ENCODE data around the gene ALG8.

The ALG8 gene

GRCh38 chr11:78168539-78169477 is 29.4 kb upstream of the ALG8 start:
- no peak for TF ChIP-seq CTCF (IDR thresholded peaks at IDR 0.05; ENCODE audit: low read depth, low read length, missing control alignments)
- DNase-seq (ENCODE audit: extremely low read depth, low read depth) = no peak
- H3K4me3 ChIP-seq (replicated peaks; ENCODE audit: low read depth, low read length) = no peak overlapping the region

GRCh38 chr11:78166855-78167469 is 27.5 kb upstream of the ALG8 start:
- TF ChIP-seq CTCF (IDR thresholded peaks at IDR 0.05; ENCODE audit: low read depth, low read length, missing control alignments) = no peak
- H3K4me3 ChIP-seq (replicated peaks; ENCODE audit: low read depth, low read length) = no peak overlapping the region
- no peak for DNase-seq (ENCODE audit: extremely low read depth, low read depth)

DNA sequence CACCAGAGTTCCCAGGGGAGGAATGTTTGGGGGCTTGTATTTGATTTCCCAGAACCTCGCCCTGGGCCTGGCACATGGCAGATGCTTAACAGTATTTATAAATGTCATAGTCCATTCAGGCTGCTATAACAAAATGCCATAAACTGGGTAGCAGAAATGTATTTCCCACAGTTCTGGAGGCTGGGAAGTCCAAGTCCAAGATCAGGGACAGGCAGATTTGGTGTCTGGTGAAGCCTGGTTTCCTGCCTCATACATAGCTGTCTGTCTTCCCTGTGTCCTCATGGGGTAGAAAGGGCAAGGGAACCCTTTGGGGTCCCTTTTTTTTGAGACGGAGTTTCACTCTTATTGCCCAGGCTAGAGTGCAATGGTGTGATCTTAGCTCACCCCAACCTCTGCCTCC is 25.0 kb upstream of the ALG8 start:
- no peak for TF ChIP-seq CTCF (IDR thresholded peaks at IDR 0.05; ENCODE audit: low read depth, low read length, missing control alignments)
- H3K4me3 ChIP-seq (replicated peaks; ENCODE audit: low read depth, low read length) = no peak overlapping the region
- DNase-seq (ENCODE audit: extremely low read depth, low read depth) = no peak

- TF ChIP-seq CTCF (IDR thresholded peaks at IDR 0.05; ENCODE audit: low read depth, low read length, missing control alignments) = no peak
- no peak overlapping the region for H3K4me3 ChIP-seq (replicated peaks; ENCODE audit: low read depth, low read length)
- no peak for DNase-seq (ENCODE audit: extremely low read depth, low read depth)
Measured at GRCh38 chr11:78163828-78164227, 24.4 kb upstream of the ALG8 start.

- no peak overlapping the region for H3K4me3 ChIP-seq (replicated peaks; ENCODE audit: low read depth, low read length)
- DNase-seq (ENCODE audit: extremely low read depth, low read depth) = no peak
- TF ChIP-seq CTCF (IDR thresholded peaks at IDR 0.05; ENCODE audit: low read depth, low read length, missing control alignments) = no peak
Measured at GRCh38 chr11:78161962-78162371, 22.5 kb upstream of the ALG8 start.

DNA sequence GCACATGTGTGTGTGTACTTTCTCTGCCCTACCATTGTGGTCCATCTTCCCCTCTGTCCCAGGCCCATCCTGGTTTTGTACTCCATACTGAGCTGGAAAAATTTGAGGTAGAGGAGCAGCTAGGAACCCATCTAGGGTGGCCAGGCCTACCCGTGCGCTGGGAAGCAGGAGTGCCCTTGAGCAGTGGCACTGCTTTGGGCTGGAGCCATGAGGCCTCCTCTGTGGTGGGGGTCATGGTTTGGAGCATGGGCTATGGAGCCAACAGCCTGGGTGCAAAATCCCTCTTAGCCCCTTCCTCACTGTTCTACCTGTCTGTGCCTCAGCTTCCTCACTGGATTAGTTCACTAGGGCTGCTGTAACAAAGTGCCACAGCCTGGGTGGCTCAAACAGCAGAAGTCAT is 21.9 kb upstream of the ALG8 start:
- no peak for TF ChIP-seq CTCF (IDR thresholded peaks at IDR 0.05; ENCODE audit: low read depth, low read length, missing control alignments)
- H3K4me3 ChIP-seq (replicated peaks; ENCODE audit: low read depth, low read length) = no peak overlapping the region
- no peak for DNase-seq (ENCODE audit: extremely low read depth, low read depth)

Measured in HFF-Myc (cell line).